Fibroblast of skin of back (primary cell): Measurements from ENCODE around the gene HAUS3.
"Not testable (repeated sequence)": the region's sequence is repeated elsewhere in the genome, so short reads cannot be mapped to it uniquely, and the experiment has no call there.

Experiments used
- DNase-seq: peaks from one replicate; pipeline ENCODE4 v3.0.0-alpha.2; 2013

HAUS3 gene

DNA sequence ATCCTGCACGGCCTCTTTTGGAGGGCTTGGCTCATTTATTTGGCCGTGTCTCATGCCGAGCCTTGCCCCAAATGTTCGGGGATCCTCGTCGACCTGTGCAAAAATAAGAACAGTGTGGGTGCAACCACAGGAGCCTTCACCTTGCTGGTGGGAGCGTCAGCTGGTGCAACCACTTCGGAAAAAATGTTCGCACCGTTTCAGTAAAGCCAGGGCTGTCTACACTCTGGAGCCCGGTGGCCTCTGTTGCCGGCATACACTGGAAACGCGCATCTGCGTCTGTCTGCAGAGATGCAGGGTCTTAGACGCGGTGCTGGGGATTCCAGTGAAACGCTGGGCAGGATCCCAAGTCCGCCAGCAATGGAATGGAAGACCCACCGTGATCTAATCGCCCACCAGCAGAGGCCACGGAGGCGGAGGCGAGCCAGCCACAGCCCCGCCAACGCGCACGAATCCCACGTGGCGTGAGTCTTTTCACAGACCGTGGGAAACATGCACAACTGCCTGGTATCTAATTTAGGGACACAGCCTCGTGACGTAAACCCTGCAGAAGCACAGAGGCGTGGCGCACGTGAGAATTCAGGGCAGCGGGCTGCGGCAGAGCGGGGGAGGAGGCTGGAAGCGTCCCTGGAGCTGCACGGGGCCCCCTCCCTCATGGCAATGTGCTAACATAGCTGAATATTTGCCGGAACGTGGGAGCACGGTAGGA lies 33.8 kb upstream of the HAUS3 start:
- DNase-seq: no peak

DNA sequence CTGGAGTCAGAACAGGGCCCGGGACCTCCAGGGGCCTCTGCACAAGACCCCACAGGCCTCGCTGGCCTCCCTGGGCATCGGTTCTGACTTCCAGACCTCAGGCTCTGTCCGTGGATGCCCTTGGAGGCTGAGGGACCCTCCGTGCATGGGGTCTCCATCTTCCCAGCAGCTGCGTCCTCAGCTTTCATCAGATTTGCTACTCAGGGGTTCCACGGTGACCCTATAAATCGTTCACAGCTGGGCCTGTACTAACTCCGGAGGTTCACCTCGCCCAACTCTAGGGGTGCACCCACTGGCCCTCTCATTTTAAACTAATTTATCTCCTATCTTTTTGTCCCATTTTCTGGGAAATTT lies 33.1 kb upstream of the HAUS3 start:
- not testable (repeated sequence) for DNase-seq

DNA sequence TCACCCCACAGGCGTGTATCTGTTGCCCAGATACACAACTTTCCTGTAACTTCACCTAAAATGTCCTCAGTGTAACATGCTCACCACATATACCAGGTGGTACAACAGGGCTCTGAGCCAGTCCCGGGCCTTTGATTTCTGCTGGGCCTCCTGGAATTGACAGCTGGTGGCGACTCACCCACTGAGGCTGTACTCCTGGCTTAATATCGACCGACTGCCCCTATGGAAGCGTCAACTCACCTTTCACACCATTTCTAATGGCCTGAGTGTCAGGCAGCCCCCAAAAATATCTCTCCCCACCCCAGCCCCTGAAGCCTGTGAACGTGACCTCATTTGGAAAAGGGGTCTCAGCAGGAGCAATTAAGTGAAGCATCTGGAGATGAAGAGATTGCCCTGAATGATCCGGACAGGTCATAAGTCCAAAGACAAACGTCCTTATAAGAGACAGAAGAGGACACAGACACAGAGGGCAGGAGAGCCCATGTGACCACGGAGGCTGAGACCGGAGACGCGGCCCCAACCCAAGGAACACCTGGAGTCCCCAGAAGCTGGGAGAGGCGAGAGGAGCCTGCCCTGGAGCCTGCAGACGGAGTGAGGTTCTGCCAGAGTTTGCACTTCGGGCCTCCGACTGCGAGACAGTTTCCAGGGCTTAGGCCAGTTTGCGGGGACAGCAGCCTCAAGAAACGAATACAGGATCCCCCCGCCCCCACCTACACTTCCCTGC lies 32.6 kb upstream of the HAUS3 start:
- DNase-seq: no peak

DNA sequence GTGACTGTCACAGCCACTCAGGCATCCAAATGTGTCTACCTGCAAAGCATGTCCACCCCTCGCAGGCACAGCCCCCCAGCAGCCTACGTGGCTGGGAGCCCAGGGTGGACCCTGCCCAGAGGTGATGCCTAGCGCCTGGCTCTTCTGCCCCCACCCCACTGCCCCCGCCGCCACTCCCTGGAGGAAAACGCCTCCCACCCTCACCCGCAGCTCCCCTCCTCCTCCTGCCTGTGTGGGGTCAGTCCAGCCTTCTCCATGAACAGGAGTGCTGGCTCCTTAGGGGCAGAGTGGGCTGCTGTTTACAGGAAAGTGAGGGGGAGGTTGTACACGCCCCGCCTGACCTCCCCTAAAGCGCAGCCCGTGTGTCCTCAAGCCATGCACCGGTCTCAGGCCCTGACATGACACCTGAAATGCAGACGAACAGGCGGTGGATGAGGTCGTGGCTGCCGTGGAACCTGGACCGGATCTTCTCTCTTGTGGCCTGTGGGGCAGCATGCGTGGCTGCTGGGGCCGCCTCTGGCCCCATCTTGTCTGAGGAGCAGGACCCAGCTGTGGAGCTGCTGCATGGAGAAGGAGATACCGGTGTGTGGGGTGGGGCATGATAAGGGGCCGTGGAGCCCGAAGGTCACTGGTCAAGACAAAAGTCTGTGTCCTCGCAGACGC lies 31.9 kb upstream of the HAUS3 start:
- no peak for DNase-seq

DNA sequence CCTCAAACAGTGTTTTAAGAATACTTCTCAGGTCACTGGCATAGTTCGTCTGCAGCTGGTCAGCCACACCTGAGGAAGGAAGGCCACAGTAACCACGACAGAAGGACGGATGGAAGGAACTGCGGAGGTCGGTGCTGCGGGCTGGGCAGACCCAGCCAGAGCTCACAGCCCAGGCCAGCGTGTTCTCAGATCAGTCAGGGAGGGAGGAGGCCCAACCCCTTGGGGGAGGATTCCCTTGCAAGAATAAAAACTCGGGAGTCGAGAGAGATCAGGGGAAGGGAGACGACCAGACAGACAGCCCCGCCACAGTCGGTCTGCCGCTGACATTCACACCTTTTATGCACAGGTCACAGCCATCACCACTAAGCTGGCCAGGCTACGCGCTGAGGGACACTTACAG lies 31.3 kb upstream of the HAUS3 start:
- DNase-seq: no peak

DNA sequence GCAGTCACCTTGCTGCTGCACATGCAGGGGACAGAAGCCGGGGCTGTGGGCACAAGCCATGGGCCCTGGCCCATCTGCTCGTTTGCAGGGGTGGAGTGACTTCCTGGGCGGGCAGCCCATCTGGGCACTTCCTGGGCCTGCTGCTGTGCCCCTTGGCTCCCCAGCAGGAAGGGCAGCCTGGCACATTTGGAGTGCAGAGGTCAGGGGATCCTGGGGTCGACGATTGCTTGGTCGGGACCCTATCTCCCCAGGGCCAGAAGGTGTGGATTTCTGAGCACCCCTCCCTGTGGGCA lies 30.9 kb upstream of the HAUS3 start:
- DNase-seq: no peak

DNA sequence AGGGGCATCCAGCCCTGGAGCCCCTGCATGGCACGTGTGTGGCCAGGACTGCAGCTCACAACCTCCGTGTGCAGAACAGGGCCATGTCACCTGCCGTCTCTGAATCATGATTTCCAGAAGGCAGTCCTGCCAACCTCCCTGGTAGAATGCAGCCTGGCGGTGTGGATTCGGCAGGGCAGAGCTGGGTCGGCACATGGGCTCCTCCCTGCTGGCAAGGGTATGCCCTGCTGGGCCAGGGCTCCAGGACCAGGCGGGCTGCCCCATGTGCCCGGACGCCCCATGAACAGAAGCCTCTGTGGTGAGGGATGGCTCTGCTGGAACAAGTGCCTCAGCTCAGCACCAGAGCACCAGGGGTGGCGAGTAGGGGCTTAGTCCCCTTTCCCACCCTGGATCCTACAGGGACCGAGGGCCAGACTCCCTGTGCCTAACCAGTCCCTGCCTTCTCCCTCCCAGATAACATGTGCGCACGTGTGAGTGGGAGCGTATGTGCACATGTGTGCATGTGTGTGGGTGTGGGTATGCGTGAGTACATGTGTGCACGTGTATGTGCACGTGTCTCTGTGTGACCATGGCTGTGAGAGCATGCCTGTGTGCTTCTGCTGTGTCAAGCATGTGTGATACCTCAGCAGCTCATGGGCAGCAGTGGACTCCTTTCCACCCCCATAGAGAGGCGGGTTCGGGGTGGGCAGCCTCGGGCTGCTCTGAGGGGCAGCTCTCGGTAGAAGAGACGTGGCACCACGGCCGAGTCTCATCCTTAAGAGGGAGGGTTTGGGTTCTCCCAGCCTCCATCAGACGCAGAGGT lies 30.3 kb upstream of the HAUS3 start:
- no peak for DNase-seq

DNA sequence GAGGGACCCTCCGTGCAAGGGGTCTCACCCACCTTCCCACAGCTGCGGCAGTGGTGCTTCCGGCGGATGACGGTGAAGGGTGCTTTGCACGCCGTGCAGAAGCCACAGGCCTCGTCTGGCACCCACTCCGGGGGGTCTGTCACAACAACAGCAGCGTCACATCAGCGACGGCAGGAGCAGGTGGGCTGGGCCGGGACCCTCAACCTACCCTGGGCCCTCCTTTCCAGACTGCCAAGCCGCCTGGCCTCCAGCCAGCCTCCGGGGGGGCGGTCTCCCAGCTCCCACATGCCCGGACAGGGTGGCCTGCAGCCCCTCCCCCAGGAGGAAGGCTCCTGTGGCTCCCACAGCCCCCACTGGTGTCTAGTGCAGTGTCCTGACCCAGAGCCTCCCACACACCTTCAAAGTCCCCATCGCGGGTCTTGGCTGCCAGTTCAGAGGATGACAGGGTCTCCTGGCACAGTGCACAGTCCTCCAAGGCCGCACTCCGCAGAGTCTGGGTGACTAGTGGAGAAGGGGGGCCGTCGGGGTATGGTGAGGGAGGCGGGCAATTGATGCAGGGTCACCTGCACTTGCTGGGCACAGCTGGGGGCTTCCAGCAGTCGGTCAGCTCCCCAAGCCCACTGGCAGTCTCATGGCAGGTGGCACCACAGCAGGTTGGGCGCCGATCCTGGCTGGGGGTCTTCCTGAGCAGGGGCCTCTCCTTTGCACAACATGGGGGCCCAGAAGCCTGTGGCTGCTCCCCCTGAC lies 29.5 kb upstream of the HAUS3 start:
- no peak for DNase-seq

DNA sequence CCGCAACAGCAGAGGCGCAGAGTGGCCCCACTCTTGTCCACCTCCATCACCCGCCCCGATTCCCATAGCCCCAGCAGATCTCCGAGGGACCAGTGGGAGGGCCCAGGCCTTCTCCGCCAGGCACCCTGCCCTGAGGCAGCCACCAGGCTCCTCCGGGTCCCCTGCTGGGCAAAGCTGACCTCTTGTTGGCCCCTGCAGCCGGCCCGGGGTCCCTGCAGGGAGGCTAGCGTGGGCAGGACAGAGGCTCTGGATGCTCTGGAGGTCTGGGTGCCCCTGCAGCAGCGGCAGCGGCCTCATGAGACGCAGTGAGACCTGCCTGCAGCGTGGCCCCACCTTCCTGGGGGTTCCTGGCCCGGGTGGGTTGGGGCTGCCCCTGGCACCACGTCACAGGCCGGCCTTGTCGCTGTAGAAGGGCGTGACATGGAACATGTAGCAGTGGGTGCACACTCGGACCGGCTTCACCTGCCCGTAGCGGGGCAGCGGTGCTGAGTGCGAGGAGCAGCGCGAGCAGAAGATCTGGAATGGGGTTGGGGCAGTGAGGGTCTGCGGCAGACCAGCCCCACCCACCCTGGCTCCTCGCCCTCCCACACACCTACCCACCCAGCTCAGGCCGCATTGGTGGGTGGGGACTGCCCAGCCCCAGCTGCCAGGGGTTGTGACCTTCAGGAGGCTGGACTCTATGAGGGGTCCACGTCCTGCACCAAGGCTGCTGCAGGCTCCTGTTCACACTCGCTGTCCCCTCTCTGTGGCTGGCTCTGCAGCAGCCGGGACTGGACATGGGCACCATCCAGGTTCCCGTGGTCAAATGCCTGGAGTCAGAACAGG lies 28.6 kb upstream of the HAUS3 start:
- no peak for DNase-seq

DNA sequence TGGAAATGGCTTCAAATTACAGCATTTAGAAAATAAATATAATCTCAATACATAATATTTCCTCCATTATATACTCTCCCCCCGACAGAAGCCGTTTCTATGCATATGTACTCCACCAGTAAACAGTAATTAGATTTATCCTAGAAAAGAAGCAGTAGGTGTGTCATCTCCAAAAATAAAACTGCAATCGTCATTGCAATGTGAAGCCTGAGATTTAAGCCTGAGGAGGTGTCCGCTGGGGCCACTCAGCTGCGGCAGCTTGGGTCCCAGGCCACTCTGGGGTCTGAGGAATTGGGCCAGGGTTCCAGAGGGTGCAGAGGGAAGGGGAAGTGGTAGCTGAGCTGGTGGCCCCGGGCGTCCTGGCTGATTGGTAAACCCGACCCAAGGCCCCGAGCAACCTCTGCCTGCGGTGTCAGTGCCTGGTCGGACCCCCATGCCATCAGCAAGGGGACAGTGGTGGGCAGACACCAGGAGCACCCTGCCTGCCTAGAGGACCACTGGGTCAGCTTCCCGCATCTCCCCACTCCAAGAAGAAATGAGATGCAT lies 27.8 kb upstream of the HAUS3 start:
- no peak for DNase-seq

DNA sequence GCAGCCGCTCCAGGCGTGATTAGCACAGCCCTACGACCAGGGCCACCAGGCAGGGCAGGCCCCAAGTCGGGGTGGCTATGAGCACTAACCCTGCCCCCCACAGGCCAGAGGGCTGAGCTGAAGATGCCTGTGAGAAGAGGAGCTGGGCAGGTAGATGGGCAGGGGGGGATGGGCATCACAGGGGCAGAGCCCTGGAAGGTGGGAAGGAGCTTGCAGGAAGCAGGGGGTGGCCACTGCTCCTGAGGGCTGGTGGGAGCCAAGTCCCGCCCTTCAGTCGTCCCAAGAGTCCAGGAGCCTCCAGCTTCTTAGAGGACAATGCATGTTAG lies 27.2 kb upstream of the HAUS3 start:
- DNase-seq: no peak

DNA sequence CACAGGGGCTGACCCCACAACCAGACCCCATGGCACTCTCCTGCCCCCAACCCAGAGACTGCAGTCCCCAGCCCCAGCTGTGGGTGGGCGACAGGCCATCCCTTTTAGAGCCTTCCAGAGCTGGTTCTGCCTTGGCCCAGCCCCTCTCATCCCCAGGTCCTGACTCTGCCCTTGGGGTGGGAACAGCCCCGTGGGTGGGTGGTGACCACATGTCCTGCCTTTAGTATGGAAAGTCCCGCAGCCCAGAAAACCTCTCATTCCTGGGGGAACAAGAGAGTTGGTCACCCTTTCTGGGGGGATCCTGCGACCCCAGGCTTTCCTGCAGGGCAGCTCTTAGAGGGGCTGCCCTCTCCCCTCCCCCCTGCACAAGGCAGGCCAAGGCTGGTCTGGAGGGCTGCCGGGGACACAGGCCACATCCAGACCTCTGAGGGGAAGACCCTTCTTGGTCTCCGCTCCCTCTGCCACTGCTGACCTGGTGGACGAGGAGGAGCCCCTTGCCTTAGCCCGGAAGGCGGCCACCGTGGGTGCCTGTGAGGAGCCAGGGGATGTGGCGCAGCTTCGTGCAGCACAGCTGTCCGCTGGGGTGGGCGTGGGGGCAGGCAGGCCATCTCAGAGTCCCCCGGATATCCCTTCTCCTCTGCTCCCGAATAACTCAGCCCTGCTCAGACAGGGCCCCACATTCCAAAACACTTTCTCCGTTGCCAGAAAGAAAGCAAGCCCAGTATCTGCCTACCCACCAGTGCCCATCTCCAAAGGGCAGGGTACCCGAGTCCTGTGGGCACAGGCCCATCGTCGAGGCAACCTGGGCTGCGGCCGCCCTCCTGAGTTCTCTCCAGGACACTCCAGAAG lies 26.7 kb upstream of the HAUS3 start:
- no peak for DNase-seq

DNA sequence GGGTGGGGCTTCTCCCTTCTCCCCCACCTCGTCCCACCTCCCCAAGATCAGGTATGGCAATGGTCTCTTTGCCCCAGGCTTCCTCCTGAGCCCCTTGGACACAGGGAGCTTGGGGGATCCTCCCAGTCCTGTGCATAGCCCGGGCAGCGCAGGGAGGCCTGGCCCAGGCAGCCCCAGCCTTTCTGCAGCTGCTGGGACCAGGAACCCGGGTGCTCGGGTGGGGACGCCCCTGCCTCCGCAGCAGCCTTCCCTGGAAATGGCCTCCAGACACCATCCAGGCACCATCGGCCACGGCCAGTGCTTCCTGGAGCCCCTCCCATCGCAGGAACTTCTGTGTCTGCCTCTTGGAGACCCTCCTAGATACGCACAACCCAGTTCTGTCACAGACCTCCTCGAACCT lies 25.9 kb upstream of the HAUS3 start:
- no peak for DNase-seq

DNA sequence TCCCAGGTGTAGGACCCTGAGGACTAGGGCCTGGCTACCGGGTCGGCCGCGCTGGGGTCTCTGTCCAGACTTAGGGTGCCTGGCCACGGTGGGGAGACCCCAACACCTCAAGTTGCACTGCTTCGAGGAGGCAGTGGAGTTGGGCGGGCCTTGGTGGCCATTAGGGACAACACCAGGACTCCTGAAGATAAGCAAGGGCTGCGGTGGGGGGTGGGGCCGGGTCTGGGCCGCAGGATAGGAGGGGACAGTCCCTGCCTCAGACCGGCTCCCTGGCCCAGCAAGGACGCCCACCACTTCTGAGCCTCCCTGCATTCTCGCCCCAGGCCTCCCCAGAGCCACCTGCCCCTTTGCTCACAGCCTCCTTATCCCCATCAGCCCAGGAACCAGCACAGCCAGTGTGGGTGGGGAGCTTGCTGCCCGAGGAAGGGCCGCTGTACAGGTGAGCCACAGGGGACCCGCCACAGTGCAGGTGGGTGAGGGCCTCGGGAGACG lies 25.4 kb upstream of the HAUS3 start:
- DNase-seq: no peak

DNA sequence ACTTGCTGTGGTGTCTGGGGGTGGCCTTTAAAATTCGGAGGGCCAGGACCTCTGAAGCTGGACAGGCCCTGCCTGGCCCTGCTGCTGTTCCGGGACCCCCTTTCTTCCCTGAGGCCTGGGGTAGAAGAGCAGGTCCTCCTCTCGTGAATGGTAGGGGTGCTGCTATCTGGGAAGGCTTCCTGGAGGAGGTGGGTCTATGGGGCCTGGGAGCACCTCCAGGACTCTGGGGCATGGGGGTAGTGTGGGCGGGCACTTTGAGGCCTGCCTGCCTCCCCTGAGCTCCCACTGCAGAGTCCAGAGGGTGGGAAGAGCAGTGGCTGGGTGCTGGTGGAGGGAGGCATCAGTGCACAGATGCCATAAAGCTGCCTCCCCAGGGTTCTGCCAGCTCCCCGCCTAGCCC lies 24.9 kb upstream of the HAUS3 start:
- DNase-seq: no peak

DNA sequence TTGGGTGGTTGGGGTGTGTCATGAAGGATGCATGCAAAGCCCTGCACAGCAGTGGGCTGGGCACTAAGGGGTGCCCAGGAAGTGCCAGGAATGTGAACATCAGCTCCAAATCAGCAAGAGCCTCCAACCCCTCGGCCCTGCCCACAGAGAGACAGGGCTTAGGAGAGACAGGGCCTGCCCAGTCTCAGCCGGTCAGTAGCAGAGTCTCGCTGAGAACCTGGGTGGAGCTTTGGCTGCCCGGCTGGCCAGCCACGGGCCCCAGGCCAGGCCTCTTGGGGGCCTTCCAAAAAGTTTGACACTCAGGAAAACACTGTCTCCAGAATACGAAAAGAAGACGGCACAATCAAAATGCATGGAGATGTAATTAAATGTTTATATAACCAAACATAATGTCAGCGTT lies 24.3 kb upstream of the HAUS3 start:
- DNase-seq: peak; percentile 8

DNA sequence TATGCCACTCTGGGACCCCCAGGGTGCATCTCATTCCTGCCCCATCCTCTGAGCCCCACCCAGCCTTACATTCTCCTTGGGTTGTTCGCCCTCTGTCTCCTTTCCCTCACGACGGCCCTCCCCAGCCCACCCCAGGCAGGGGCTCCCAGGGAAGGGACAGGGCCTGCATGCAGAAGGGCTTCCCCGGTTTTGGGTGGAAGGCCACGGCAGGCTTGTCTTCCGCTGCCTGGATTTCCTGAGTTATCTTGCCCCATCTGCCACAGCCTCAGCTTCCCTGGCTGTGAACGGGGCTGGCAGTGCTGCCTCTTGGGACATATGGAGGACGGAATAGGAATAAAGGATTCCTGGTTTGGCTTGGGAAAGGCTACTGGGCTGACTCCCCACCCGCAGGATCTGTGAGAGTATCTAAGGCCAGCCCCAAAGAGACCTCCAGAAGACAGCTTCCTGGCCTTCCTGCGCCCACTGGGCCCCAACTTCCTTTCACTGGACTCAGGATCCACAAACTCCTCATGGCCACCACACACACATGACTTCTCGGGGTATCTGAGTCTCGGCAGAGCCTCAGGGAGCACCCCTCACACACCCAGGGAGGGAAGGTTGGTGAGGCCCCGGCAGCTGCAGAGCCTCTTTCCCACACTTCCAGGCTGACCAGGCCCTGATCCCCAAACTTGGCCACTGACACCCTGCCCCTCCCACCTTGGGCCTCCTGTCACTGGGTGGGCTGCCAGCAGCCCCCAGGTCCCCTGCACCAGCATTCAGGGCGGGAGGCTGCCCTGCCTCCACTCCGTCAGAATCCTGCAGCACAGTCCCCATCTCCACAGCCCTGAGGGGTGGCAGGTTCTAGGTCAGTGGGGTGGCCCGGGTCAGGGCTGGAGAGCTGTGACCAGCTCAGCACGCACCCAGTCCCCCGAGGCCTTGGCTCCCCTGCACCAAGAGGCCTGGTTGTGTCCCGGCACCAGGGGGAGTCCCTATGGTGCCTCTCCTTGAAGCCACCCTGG lies 23.5 kb upstream of the HAUS3 start:
- no peak for DNase-seq

DNA sequence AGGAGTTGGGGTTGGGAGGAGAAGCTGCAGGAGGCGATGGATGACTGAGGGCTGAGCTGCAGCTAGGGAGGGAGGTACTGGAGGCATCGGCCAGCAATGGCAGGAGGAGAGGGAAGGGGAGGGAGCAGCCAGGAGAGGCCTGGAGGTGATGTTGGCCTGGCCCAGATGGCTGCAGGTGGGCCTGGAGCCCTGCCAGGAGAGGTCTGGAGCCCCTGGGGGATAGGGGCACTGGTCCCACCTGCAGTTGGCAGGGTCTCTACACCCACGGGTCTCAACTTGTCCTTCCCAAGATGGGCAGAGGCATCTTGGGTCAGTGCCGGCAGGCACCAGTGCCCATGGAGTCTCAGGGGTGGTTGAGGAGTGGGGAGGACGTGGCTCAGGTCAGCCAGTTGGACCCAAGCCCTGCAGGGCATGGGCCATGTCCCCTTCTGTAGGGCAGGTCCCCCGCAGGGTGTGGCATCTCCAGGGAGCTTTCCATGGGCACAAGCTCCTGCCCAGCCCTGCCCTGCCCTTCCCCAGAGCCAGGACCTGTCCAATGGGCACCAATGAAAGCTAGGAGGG lies 22.6 kb upstream of the HAUS3 start:
- DNase-seq: no peak

DNA sequence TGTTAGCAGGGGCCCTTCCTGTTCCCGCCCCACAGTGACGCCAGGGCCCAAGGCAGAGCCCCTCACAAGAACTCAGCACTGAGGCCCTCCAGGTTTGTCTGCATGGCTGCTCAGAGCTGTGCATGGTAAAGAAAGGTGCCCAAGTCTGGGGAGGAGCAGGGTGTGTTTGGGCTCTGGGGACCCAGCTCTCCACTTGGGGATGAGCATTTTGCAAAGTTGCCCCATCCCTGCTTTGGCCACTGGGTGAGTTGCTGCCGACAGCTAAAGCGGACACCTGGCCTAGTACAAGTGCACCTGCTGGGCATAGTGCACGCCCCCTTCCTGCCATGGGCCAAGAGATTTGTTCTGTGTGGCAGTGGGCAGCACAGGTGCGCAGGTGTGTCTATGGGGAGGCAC lies 22.0 kb upstream of the HAUS3 start:
- DNase-seq: no peak
